BLaER1 treated with 17β-estradiol and CSF1 and Interleukin-3, amounts not matched to agents 10 nM and 100 nM (cell line): ENCODE measurements around the gene SLC44A3.
"Not testable (repeated sequence)": the region's sequence is repeated elsewhere in the genome, so short reads cannot be mapped to it uniquely, and the experiment has no call there.

Experiments
- H3K27ac ChIP-seq, 11 experiments: shearing (Covaris generic); formaldehyde crosslinking; 2 replicates each; pipeline ENCODE4 v1.8.1; 2022
- H3K27me3 ChIP-seq, 11 experiments: shearing (Covaris generic); formaldehyde crosslinking; 2 replicates each; pipeline ENCODE4 v1.8.1; 2022
- H3K36me3 ChIP-seq, 11 experiments: shearing (Covaris generic); formaldehyde crosslinking; 2 replicates each; pipeline ENCODE4 v1.8.1; 2022
- H3K4me1 ChIP-seq, 10 experiments: shearing (Covaris generic); formaldehyde crosslinking; 2 replicates each; pipeline ENCODE4 v1.8.1; 2022
- H3K4me2 ChIP-seq, 11 experiments: shearing (Covaris generic); formaldehyde crosslinking; 2 replicates each; pipeline ENCODE4 v1.8.1; 2022
- H3K4me3 ChIP-seq, 10 experiments: shearing (Covaris generic); formaldehyde crosslinking; 2 replicates each; pipeline ENCODE4 v1.8.1; 2022
- H3K9ac ChIP-seq, 11 experiments: shearing (Covaris generic); formaldehyde crosslinking; 2 replicates each; pipeline ENCODE4 v1.8.1; 2022
- H3K9me3 ChIP-seq, 11 experiments: shearing (Covaris generic); formaldehyde crosslinking; replicated peaks in 1 of 11; 2 replicates each; pipeline ENCODE4 v1.8.1; 2022
- H4K20me1 ChIP-seq, 11 experiments: shearing (Covaris generic); formaldehyde crosslinking; 2 replicates each; pipeline ENCODE4 v1.8.1; 2022
- Cebpa-rat ChIP-seq, 11 experiments: shearing (Covaris generic); IDR thresholded peaks; 2 replicates each; pipeline ENCODE4 v1.8.1; 2022

The SLC44A3 gene

DNA sequence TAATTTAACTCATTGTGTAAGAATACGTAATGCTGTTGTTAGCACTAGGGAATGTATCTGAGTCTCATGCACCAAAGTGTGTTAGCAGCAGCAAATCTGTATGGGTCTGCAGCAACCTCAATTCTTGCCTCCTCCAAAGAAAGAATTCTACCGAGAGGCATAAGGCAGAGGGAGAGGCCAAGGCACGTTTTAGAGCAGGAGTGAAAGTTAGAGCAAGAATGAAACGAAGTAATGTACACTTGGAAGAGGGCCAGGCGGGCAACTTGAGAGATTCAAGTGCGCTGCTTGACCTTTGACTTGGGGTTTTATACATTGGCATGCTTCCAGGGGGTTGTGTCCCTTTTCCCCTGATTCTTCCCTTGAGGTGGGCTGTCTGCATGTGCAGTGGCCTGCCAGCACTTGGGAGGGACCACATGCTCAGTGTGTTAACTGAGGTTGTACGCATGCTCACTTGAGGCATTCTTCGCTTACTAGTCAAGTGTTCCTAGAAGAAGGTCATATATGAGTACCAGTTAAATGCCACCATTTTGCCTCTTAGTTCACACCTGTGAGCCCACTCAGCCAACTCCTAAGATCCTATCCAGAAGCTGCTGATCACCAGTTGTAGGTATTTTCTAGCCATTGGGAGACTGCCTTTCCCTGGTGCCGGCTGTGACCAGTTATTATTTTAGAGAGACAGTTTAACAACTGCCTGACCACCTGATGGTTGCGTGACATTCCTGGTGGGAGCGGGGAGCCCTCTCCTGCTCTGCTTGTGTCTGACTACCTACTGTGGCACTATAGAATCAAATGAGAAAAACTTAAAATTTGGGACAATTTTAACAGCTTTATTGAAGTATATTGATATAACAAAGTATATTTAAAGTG, 109.4 kb downstream of the SLC44A3 start:
- H3K4me1 ChIP-seq = peaks cover 8 to 31% (median 19%) of the 10 kb centered on the region in 10 experiments; a peak in 19 of 20 replicates
- peaks cover 24 to 40% (median 34%) of the 10 kb centered on the region in 11 experiments; a peak in 21 of 22 replicates for H3K27me3 ChIP-seq
- H4K20me1 ChIP-seq = peaks cover 0 to 13% (median 4%) of the 10 kb centered on the region in 11 experiments; a peak in 10 of 22 replicates
- H3K4me2 ChIP-seq = 0 out of 22 replicates have a peak overlapping the region, but pooled peaks of 1 of the 11 experiments have one; percentile 87
- no peak overlapping the region for H3K27ac ChIP-seq
- H3K9me3 ChIP-seq = no peaks in the 10 kb centered on the region
- no peaks in the 10 kb centered on the region for H3K36me3 ChIP-seq
- TF ChIP-seq Cebpa-rat (IDR thresholded peaks at IDR 0.05) = no peak
- no peak overlapping the region for H3K4me3 ChIP-seq
- H3K9ac ChIP-seq = no peak overlapping the region

GRCh38 chr1:94931254-94931841, 111.2 kb downstream of the SLC44A3 start:
- H3K4me1 ChIP-seq = peaks cover 0 to 14% (median 7%) of the 10 kb centered on the region in 10 experiments; a peak in 11 of 20 replicates
- H4K20me1 ChIP-seq = no peaks in the 10 kb centered on the region
- peaks cover 14 to 22% (median 19%) of the 10 kb centered on the region in 11 experiments; a peak in 21 of 22 replicates for H3K27me3 ChIP-seq
- H3K9me3 ChIP-seq = no peaks in the 10 kb centered on the region
- no peak for TF ChIP-seq Cebpa-rat (IDR thresholded peaks at IDR 0.05)
- H3K4me3 ChIP-seq = no peak overlapping the region
- no peak overlapping the region for H3K4me2 ChIP-seq
- no peaks in the 10 kb centered on the region for H3K36me3 ChIP-seq
- H3K27ac ChIP-seq = no peak overlapping the region
- H3K9ac ChIP-seq = no peak overlapping the region

GRCh38 chr1:94934551-94934950, 114.4 kb downstream of the SLC44A3 start:
- Histone ChIP-seq H3K9ac (no peak overlapping the region), H3K4me2 (no peak overlapping the region), H3K36me3 (no peaks in the 10 kb centered on the region), H4K20me1 (no peaks in the 10 kb centered on the region), H3K27me3 (no peaks in the 10 kb centered on the region), H3K27ac (no peak overlapping the region), H3K4me1 (no peaks in the 10 kb centered on the region), H3K4me3 (no peak overlapping the region), H3K9me3 (no peaks in the 10 kb centered on the region)
- TF ChIP-seq Cebpa-rat (IDR thresholded peaks at IDR 0.05) = no peak

GRCh38 chr1:94935034-94935433, 114.9 kb downstream of the SLC44A3 start:
- no peaks in the 10 kb centered on the region for H4K20me1 ChIP-seq
- H3K27ac ChIP-seq = no peak overlapping the region
- H3K4me3 ChIP-seq = no peak overlapping the region
- no peak for TF ChIP-seq Cebpa-rat (IDR thresholded peaks at IDR 0.05)
- no peaks in the 10 kb centered on the region for H3K4me1 ChIP-seq
- no peaks in the 10 kb centered on the region for H3K36me3 ChIP-seq
- H3K9me3 ChIP-seq = no peaks in the 10 kb centered on the region
- H3K27me3 ChIP-seq = no peaks in the 10 kb centered on the region
- no peak overlapping the region for H3K9ac ChIP-seq
- H3K4me2 ChIP-seq = no peak overlapping the region

GRCh38 chr1:94935476-94935875, 115.3 kb downstream of the SLC44A3 start:
- no peaks in the 10 kb centered on the region for H3K27me3 ChIP-seq
- H3K9ac ChIP-seq = no peak overlapping the region
- H3K4me2 ChIP-seq = no peak overlapping the region
- H3K4me1 ChIP-seq = no peaks in the 10 kb centered on the region
- H3K9me3 ChIP-seq = no peaks in the 10 kb centered on the region
- H4K20me1 ChIP-seq = no peaks in the 10 kb centered on the region
- TF ChIP-seq Cebpa-rat (IDR thresholded peaks at IDR 0.05) = no peak
- H3K27ac ChIP-seq = no peak overlapping the region
- no peaks in the 10 kb centered on the region for H3K36me3 ChIP-seq
- H3K4me3 ChIP-seq = no peak overlapping the region

GRCh38 chr1:94936861-94937620, 116.9 kb downstream of the SLC44A3 start:
- H4K20me1 ChIP-seq = no peaks in the 10 kb centered on the region
- no peak for TF ChIP-seq Cebpa-rat (IDR thresholded peaks at IDR 0.05)
- no peak overlapping the region for H3K27ac ChIP-seq
- no peak overlapping the region for H3K4me3 ChIP-seq
- no peak overlapping the region for H3K9ac ChIP-seq
- no peak overlapping the region for H3K4me2 ChIP-seq
- no peaks in the 10 kb centered on the region for H3K36me3 ChIP-seq
- no peaks in the 10 kb centered on the region for H3K27me3 ChIP-seq
- no peaks in the 10 kb centered on the region for H3K4me1 ChIP-seq
- H3K9me3 ChIP-seq = no peaks in the 10 kb centered on the region

DNA sequence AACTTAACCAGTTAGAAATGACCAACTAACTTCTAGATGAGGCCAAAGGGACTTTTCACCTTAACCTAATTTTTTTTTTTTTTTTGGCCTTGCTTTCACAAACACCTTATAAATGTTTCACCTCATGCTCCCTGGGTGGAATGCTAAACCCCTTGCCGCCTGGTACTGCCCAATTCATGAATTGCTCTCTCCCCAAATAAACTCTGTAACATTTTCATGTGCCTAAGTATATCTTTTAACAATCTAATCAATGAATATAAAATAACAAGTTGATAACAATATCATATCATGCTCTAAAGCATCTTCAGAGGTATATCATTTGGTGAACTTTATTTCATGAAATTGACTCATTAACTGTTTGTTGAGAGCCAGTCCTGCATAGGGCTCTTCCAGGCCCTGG, 117.7 kb downstream of the SLC44A3 start:
- Histone ChIP-seq H3K4me2 (no peak overlapping the region), H3K4me1 (no peaks in the 10 kb centered on the region), H3K27me3 (no peaks in the 10 kb centered on the region), H3K9me3 (no peaks in the 10 kb centered on the region), H3K27ac (no peak overlapping the region), H4K20me1 (no peaks in the 10 kb centered on the region), H3K4me3 (no peak overlapping the region), H3K9ac (no peak overlapping the region), H3K36me3 (no peaks in the 10 kb centered on the region)
- no peak for TF ChIP-seq Cebpa-rat (IDR thresholded peaks at IDR 0.05)

GRCh38 chr1:94940738-94941137, 120.6 kb downstream of the SLC44A3 start:
- no peak overlapping the region for H3K4me2 ChIP-seq
- no peak overlapping the region for H3K27ac ChIP-seq
- H3K9ac ChIP-seq = no peak overlapping the region
- no peak for TF ChIP-seq Cebpa-rat (IDR thresholded peaks at IDR 0.05)
- H3K27me3 ChIP-seq = no peaks in the 10 kb centered on the region
- H3K4me3 ChIP-seq = no peak overlapping the region
- H4K20me1 ChIP-seq = no peaks in the 10 kb centered on the region
- no peaks in the 10 kb centered on the region for H3K9me3 ChIP-seq
- no peaks in the 10 kb centered on the region for H3K36me3 ChIP-seq
- no peaks in the 10 kb centered on the region for H3K4me1 ChIP-seq

- H3K9me3 ChIP-seq, H3K27me3 ChIP-seq, H3K4me2 ChIP-seq, H4K20me1 ChIP-seq, H3K27ac ChIP-seq, H3K36me3 ChIP-seq, H3K4me3 ChIP-seq, H3K4me1 ChIP-seq, H3K9ac ChIP-seq: not testable (repeated sequence)
Measured at GRCh38 chr1:94941480-94941879, 121.3 kb downstream of the SLC44A3 start.
